GM19025 (cell line): Measurements from ENCODE around the gene DNAJC28.
"Not testable (repeated sequence)": the region's sequence is repeated elsewhere in the genome, so short reads cannot be mapped to it uniquely, and the experiment has no call there.

ENCODE experiments used
- ATAC-seq: cut with Tn5 transposase; IDR thresholded peaks from one replicate; pipeline ENCODE4 v1.9.1; 2021; ENCODE audit warnings: mild to moderate bottlenecking, low read depth, moderate library complexity; ENCODE audit not compliant: unreplicated experiment

DNAJC28 gene

GRCh38 chr21:33481314-33481943 lies 10.1 kb downstream of the DNAJC28 start:
- no peak for ATAC-seq

GRCh38 chr21:33480481-33481103 lies 10.9 kb downstream of the DNAJC28 start:
- ATAC-seq: no peak

- peak; percentile 93 for ATAC-seq
Observed at GRCh38 chr21:33479679-33480480, 11.6 kb downstream of the DNAJC28 start, which contains the start of gene TMEM50B. Gene TMEM50B, minus strand, starts transcription at chr21:33479974. Its CDS starts 11,089 bp downstream, at chr21:33468885.

- peak; percentile 11 for ATAC-seq
Observed at GRCh38 chr21:33478935-33479678, 12.4 kb downstream of the DNAJC28 start.

- ATAC-seq: no peak
Observed at GRCh38 chr21:33478182-33478581, 13.3 kb downstream of the DNAJC28 start.

- no peak for ATAC-seq
Observed at GRCh38 chr21:33477066-33477465, 14.4 kb downstream of the DNAJC28 start.

GRCh38 chr21:33473344-33473743 lies 18.2 kb downstream of the DNAJC28 start:
- no peak for ATAC-seq

GRCh38 chr21:33470701-33471100 lies 20.8 kb downstream of the DNAJC28 start:
- no peak for ATAC-seq

GRCh38 chr21:33469183-33469582 lies 22.3 kb downstream of the DNAJC28 start:
- not testable (repeated sequence) for ATAC-seq

- ATAC-seq: no peak
Observed at GRCh38 chr21:33461538-33462250, 29.8 kb downstream of the DNAJC28 start.

- no peak for ATAC-seq
Observed at GRCh38 chr21:33458861-33459260, 32.7 kb downstream of the DNAJC28 start.

GRCh38 chr21:33455686-33456446 lies 35.6 kb downstream of the DNAJC28 start:
- ATAC-seq: no peak

GRCh38 chr21:33452362-33452761 lies 39.2 kb downstream of the DNAJC28 start:
- ATAC-seq: no peak

GRCh38 chr21:33451634-33452071 lies 39.9 kb downstream of the DNAJC28 start:
- no peak for ATAC-seq

- ATAC-seq: no peak
Observed at GRCh38 chr21:33449616-33450015, 41.9 kb downstream of the DNAJC28 start.

- not testable (repeated sequence) for ATAC-seq
Observed at GRCh38 chr21:33446620-33447019, 44.9 kb downstream of the DNAJC28 start.

- ATAC-seq: no peak
Observed at GRCh38 chr21:33444499-33444898, 47.0 kb downstream of the DNAJC28 start.

- ATAC-seq: no peak
Observed at GRCh38 chr21:33443194-33443593, 48.3 kb downstream of the DNAJC28 start.
